Effector CD4-positive, alpha-beta T cell (primary cell): ENCODE measurements around the gene TOR4A.
A peak's percentile ranks its signal among the peaks of the same experiment; 100 is the strongest.
"Not testable (repeated sequence)": the region's sequence is repeated elsewhere in the genome, so short reads cannot be mapped to it uniquely, and the experiment has no call there.

Experiments used
- DNase-seq: peaks from one replicate; pipeline ENCODE4 v3.0.0-alpha.2; 2020

Gene TOR4A

DNA sequence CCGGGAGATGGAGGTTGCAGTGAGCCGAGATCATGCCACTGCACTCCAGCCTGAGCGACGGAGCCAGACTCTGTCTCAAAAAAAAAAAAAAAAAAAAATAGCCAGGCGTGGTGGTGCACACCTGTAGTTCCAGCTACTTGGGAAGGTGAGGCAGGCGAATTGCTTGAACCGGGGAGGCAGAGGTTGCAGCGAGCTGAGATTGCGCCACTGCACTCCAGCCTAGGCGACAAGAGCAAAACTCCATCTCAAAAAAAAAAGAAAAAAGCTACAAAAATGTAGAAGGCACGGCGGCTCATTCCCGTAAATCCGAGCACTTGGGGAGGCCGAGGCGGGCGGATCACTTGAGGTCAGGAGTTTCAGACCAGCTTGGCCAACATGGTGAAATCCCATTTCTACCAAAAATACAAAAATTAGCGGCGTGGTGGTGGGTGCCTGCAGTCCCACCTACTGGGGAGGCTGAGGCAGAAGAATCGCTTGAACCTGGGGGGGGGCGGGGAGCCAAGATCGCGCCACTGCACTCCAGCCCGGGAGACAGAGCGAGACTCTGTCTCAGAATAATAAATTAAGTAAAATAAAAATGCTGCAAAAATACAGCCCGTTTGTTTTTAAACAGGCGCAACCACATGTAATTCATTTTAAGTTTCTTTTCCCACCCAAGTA is 37.9 kb upstream of the TOR4A start:
- DNase-seq: not testable (repeated sequence)

DNA sequence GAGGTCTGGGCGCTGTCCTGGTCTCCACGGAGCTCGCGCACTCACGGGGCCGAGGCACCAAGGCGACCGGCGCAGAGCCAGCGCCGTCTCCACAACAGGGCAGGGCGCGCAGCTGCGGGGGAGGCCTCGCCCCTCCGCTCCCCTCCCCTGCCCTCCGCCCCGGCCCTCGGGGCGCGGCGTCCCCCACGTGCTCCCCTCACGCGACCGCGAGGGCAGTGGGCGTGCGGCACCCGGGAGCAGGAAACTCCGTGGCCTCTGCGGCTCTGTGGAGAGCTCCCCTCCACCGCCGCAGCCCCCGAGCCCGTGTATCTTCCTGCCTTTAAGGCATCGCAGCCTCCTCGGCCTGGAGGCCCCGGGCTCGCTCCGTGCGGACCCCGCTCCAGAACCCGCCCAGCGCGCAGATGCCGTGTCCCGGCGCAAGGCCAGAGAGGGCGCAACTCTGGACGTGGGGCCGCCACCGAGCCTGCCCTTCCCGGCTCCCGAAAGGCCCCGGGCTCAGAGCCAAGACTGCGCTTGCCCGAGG is 37.1 kb upstream of the TOR4A start:
- DNase-seq: peak; percentile 56

DNA sequence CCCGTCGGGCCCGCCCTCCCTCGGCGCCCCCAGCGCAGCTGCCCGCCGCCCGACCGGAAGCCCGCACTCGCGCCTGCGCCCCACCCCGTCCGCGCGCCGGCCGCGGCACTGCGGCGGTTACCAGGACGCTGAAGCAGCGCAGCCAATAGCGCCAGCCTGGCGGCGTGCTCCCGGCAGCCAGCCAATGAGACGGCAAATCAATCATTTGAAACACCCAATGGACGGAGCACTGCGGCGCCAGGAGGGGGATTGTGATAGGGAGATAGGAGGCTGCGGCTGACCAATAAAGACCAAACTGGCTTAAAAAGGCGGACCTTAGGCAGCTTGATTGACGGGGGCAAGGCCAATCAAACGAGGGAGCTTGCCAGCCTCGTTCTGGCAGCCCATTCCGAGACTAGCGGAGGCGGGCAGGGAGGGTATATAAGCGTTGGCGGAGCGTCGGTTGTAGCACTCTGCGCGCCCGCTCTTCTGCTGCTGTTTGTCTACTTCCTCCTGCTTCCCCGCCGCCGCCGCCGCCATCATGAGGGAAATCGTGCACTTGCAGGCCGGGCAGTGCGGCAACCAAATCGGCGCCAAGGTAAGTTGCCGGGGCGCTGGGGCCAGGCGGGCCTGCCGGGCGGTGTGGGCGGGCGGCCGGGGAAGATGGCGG is 36.6 kb upstream of the TOR4A start, which contains the start of gene TUBB4B:
Gene TUBB4B, plus strand, starts transcription at position 447 of the 649 bp plus-strand sequence. Its CDS starts 74 bp downstream, at position 521.
- peak; percentile 96 for DNase-seq

DNA sequence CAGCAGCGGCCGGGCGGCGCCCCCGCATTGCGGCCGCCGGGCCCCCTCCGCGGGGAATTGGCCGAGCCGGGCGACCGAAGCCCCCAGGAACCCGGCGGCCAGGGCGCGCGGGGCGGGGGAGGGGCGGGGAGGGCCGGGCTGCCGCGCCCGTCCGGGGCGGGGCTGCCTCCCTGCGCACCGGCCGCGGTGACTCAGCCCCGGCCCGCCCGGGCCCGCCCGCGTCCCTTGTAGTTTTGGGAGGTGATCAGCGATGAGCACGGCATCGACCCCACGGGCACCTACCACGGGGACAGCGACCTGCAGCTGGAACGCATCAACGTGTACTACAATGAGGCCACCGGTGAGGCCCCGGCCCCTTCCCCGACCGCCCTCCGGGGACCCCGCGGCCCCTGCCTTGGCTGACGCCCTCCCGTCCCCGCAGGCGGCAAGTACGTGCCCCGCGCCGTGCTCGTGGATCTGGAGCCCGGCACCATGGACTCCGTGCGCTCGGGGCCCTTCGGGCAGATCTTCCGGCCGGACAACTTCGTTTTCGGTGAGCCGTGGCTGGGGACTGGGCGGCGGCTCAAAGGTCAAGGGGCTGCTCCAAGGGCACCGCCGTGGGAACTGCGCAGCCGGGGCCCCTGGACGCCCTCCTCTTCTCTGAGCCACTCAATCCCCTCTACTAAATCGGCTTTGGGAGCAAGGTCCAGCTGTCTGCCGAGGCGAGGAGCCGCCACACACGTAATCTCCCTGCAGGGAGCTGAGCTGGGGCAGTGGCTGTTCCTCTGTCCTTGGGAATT is 35.8 kb upstream of the TOR4A start:
- peak; percentile 58 for DNase-seq

DNA sequence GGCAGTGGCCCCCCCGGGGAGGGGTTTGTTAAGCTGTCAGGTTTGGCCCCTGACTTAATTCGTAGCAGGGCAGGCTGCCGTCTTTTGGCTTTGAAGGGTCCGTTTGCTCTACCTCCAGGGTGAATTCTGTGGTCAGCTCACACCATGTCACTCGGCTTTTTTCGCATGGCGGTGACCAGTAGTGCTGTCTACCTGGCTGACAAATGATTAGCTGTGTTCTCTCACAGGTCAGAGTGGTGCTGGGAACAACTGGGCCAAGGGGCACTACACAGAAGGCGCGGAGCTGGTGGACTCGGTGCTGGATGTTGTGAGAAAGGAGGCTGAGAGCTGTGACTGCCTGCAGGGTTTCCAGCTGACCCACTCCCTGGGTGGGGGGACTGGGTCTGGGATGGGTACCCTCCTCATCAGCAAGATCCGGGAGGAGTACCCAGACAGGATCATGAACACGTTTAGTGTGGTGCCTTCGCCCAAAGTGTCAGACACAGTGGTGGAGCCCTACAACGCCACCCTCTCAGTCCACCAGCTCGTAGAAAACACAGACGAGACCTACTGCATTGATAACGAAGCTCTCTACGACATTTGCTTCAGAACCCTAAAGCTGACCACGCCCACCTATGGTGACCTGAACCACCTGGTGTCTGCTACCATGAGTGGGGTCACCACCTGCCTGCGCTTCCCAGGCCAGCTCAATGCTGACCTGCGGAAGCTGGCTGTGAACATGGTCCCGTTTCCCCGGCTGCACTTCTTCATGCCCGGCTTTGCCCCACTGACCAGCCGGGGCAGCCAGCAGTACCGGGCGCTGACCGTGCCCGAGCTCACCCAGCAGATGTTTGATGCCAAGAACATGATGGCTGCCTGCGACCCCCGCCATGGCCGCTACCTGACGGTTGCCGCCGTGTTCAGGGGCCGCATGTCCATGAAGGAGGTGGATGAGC is 35.0 kb upstream of the TOR4A start:
- no peak for DNase-seq

DNA sequence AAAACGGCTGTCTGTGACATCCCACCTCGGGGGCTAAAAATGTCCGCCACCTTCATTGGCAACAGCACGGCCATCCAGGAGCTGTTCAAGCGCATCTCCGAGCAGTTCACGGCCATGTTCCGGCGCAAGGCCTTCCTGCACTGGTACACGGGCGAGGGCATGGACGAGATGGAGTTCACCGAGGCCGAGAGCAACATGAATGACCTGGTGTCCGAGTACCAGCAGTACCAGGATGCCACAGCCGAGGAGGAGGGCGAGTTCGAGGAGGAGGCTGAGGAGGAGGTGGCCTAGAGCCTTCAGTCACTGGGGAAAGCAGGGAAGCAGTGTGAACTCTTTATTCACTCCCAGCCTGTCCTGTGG is 34.3 kb upstream of the TOR4A start:
- DNase-seq: not testable (repeated sequence)

DNA sequence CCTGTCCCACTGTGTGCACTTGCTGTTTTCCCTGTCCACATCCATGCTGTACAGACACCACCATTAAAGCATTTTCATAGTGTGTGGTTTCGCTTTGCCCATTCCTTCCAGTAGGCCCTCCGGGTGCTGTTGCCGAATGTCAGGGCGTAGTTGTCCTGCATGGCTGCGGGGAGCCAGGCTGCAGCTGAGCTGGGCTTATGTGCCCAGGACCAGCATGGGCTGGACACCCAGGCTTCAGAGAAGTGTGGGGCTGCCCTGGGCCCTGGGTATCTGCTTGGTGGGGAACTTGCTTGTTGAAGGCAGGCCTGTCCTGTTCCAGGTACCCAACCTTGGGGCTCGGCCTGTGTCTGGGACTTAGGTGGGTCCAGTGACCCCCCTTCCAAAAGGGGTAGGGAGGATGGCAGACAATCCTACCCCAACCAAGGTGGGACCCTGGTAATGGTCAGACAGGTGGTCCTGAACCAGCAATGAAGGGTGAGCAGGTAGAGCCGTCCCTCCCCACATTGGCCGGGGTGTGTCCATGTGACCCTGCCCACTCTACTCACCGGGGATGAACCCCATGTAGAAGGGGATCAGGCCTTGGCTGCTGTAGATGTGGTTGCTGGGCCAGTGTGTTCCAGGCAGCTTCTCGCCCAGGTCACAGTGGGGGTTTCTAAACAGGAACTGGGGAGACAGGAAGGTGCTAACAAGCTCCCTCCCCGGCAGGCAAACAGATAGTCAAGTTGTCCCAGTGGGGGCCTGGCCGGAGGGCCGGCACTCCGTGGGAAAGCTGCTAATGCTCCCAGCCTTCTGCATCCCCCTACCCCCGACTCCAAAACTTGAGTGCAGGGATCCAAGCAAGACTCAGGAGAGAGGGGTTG is 33.7 kb upstream of the TOR4A start:
- no peak for DNase-seq

DNA sequence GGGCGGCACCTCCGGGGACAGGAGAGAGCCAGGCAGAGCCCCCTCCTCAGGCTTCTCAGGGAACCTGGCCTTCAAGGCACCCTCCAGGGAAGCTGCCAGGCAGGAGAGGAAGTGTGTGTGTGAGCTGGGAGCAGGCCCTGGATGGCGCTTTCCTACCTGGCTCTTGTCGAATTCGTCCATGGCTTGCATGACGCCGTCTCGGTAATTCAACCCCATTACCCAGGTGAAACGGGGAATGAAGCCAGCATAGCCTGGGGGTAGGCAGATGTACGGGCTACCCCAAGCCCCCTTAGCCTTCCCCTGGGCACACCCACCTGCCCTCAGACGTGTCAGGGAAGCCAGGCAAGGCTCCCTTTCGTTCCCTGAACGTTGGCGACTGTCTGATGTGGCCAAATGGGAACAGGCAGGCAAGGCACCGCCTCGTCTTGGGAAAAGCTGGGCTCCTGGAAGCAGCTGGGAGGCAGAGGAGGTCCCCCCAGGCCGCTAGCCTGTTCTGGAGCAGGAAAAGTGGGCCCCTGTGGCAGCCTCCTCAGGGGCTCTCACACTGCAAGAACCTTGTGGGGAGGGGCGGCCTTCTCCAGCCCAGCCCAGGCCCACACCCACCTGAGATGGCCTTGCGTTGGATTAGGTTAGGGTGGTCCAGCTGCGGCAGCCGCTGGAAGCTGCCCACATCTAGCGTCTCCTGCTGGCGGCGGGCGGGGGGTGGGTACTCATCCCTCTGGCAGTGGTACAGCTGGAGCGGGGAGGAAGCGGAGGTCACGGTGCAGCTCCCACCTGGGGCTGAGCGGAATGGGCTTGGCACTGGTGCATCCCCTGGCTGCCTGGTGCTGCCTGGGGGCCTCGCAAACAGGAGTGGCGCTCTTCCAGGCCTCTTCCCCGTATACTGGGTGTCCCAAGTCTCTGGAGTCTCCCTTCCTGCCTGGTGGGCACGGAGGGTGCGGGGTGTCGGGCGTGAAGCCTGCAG is 32.8 kb upstream of the TOR4A start:
- DNase-seq: no peak

DNA sequence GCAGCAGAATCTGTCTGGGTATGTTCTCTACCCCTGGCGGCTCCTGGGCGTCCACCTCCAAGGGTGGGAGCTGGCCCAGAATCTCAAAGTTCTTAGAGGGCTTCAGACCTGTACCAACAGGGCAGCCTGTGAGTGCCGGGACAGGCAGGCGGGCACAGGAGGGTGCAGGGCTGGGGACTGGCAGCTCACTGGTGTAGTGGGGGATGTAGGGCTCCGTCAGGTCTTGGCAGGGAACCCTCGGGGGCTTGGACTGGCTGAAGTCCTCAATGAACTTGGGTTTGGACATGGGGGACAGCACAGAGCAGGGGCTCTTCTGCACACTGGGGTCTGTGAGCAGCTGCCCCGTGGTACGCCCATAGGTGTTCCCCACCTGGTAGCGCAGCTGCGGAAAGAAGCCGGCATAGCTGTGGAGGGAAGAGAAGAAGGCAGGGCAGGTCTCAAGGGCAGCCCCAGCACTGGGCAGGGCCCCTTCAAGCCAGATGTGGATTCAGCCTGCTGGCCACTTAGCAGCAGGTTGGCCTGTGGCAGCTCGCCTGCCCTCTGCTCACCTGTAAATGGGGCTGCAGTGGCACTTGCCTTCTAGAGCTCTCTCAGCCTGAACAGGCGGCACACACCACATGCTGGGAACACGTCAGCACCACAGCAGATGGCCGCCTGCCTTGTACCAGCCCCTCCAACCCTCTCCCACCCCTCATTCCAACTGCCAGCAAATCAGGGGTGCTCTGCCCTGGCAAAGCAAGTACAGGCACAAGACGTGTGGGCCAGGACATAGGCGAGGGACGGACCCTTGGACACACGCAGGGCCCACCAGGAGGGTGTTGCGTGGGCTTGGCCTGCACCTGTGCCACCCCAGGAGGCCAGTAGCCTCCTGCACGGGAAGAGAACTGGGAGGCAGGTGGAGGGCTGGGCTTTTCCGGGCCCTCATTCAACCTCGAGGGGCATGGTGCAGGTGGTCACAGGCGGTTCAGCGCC is 31.8 kb upstream of the TOR4A start:
- no peak for DNase-seq

DNA sequence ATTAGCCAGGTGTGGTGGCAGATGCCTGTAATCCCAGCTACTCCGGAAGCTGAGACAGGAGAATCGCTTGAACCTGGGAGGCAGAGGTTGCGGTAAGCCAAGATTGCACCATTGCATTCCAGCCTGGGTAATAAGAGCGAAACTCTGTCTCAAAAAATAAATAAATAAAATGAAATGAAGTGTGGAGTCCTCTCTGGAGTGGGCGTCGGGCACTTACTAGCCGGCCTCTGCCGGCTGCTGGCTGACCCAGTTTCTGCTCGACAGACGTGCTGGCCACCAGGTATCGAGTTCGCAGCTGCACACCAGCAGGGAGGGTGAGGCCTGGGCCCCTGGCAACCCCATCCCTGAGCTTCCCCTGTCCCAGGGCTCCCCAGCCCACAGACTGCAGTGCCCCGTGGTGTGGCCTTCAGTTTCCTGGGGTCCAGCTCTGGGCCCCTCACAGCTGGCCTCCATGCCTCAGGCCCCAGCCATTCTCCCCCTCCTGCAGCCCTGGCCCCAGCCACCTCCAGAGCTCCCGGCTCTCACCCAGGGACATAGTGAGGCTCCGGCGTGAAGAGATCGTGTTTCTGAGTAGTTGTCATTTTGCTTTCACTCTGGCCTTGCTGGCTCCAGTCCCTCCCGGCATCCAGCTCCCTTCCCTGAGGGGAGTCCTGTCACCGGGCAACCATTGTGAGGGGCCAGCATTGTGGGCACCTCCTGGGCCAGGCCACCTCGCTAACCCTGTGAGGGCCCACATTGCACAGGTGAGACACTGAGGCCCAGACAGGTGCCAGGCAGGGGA is 30.2 kb upstream of the TOR4A start:
- DNase-seq: no peak

DNA sequence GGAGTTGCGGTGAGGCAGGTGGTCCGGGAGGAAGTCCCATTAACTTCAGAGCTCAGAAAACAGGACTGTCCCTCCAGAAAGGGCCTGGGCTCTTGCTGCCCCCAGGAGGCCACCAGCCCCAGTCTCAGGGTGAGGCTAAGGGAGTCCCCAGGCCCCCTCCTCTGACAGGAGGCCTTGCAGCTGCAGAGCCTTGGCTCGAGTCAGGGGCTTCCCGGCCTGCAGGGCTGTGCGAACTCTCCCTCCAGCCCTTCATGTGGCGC is 29.7 kb upstream of the TOR4A start:
- DNase-seq: no peak

DNA sequence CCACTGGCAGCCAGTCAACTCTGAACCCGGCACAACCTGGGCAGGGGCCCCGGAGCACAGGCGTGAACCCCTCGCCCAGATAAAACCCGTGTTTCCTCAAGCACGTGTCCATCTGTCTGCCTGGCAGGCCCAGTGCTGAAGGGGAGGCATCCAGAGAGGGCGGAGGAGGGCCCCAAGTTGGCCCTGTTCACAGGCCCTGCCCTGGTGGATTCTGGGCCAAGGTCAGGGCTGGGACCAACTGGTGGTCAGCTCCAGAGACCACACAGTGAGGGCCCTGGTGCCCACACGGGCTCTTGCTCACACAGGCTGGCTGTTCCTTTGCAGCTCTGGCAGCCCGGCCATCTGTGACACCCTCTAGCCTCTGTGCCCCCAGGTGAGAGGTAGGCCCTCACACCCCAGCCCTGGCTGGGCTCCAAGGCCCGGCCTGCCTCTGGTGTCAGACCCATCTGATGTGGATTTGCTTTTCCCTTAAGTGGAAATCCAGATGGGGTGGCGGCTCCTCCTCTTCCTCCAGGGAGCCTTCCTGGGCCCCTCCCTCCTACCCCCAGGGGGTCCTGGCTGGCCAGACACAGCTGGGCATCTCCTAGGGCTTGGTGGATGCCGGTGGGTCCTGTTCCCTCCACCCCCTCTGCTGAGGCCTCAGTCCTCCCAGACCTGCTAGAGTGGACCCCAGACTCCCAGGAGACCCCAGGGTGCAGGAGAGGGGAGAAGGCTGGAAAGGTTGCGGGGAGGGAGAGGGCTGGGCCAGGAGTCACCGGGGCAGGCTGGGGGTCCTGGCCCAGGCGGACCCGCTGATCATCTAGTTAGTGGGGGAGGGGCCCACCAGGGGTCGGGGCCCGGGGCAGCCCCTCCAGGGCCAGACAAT is 27.0 kb upstream of the TOR4A start:
- no peak for DNase-seq

DNA sequence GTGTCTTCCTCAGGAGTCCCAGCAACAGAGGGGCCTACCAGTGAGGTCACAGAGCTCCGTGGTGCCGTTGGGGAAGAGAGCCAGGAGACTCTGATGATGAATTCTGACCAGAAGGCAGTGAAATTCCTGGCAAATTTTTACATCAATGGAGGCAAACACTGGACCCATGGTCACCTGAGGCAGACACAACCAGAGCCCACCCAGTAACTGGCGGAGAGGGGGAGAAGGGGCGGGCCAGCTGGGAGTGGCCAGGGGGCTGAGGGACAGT is 26.4 kb upstream of the TOR4A start, which contains the start of gene STPG3:
Gene STPG3, plus strand, starts transcription at position 93 of the 268 bp plus-strand sequence. Its CDS starts 1 bp downstream, at position 94.
- no peak for DNase-seq

DNA sequence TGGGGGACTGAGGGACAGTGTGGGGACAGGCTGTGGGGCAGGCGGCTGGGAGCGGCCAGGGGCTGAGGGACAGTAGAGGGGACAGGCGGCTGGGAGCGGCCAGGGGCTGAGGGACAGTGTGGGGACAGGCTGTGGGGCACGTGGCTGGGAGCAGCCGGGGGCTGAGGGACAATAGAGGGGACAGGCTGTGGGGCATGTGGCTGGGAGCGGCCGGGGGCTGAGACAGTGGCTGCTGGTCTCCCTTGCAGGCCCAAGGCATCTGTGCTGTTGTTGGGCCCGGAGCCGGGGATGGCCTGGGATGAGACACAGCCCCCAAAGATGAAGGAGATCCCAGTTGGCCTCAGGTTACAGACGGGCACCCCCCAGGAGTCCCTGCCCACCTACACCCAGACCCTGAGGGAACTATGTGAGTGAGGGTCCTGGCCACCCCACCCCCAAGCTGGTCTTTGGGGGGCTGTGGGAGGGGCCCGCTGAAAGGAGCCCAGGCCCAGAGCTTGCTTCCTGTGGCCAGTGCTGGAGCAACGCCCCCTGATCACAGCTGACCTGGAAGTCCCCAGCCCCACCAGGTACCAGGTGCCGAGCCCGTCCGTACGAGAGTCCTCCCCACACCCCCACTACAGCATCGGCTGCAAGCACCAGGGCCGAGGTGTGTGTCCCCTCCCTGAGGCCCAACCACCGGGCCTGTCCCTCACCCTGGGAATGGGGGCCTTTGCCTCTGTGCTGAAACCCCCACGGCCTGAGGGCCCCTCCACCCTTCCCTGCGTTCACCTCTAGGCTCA is 25.8 kb upstream of the TOR4A start:
- no peak for DNase-seq

DNA sequence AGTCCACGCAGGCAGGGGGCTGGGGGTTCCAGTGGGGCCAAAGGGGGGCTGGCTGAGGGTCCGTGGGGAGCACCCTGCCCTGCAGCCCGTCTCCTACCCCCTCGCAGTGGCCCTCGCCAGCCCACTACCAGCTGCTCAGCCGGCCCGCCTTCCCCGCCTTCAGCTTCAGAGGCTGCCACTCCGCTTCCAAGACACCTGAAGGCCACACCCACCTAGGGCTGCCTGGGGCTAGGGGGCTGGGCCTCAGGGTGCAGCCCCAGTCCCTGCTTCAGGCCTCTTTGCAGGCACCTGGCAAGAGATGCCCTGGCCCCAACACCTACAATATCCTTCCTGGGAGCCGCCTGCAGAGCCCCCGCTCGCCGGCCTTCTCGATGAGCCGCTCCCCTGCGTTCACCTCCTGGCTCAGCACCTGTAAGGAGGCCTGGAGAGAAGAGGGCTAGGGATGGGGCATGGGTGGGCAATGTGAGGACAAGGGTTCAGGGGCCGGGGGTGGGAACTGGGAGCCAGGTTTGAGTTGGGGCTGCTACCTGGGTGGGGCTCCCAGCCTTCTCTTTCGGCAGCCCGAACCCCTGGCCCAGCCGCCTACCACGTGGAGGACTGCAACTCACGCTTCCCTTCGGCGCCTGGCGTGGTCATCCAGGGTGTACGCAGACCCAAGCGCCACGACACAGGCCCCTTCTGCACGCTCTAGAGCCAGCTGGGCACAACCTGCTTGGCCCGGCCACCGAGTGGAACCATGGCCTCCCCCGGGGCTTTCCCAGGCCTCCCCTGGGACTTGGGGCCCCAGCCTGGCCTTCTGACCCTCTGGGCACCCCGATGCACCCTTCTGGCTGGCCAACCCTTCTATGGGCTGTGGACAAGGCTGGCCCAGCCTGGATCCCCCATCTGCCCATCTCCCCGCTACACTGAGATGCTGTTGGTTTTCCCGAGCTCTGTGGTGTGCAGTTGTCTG is 24.7 kb upstream of the TOR4A start:
- DNase-seq: no peak
